Endothelial cell of umbilical vein (primary cell): ENCODE results near the gene BCAP31. TPM values are rescaled to one million over a fixed set of nuclear protein-coding genes. Genes with fewer than 3 reads are reported as not detected.

Experiments used
- BruUV-seq: library from RNA; stranded (reverse); fragments of 400-500 nt; replicated peaks from 2 replicates; lab custom pipeline; 2021; lab: Mats Ljungman, UMichigan
- CTCF ChIA-PET: fragments of 300-600, 350-600 bp; sonication (Branson Sonifier 250); formaldehyde crosslinking; loops from one replicate; lab custom pipeline; 2021; ENCODE audit warnings: antibody characterized with exemption, inconsistent platforms; lab: Charles Lee
- POLR2A ChIA-PET: fragments of 300-600, 350-600 bp; sonication (Branson Sonifier 250); formaldehyde crosslinking; loops from one replicate; lab custom pipeline; 2021; ENCODE audit warnings: antibody characterized with exemption, inconsistent platforms; lab: Charles Lee
- DNase-seq: peaks from one replicate; pipeline ENCODE4 v3.0.0-alpha.2; 2011; ENCODE audit warnings: low read depth, low spot score
- FAIRE-seq: peaks from 2 replicates; lab custom pipeline; 2011; peaks lifted over from hg19 to GRCh38; lab: Jason Lieb, UNC
- H2AFZ ChIP-seq: 2 replicates; pipeline ENCODE4 v1.6.0; 2012; ENCODE audit warnings: low read depth, low read length, control low read depth, inconsistent platforms
- H3K27ac ChIP-seq: 2 replicates; pipeline ENCODE4 v1.5.1; 2011; ENCODE audit warnings: low read depth, mild to moderate bottlenecking, control low read depth, low read length, moderate library complexity; ENCODE audit not compliant: insufficient read depth
- H3K27me3 ChIP-seq, 2 experiments: 2 replicates each; pipeline versions ENCODE4 v1.6.0 to v1.6.1; 2011; ENCODE audit warnings: low read length in 2 of 2, mixed read lengths in 1 of 2; ENCODE audit not compliant: control insufficient read depth in 2 of 2, insufficient read depth in 2 of 2
- H3K36me3 ChIP-seq, 2 experiments: 2 replicates in 1 of 2; 3 replicates in 1 of 2; pipeline ENCODE4 v1.5.1; 2011; ENCODE audit warnings: low read length in 2 of 2, mild to moderate bottlenecking in 1 of 2, moderate library complexity in 1 of 2; ENCODE audit not compliant: control insufficient read depth in 2 of 2, insufficient read depth in 2 of 2; ENCODE audit errors: extremely low read depth in 1 of 2
- H3K4me1 ChIP-seq: 3 replicates; pipeline ENCODE4 v1.5.1; 2011; ENCODE audit warnings: mild to moderate bottlenecking, low read length; ENCODE audit not compliant: control insufficient read depth, insufficient read depth; ENCODE audit errors: extremely low read depth
- H3K4me2 ChIP-seq: 2 replicates; pipeline ENCODE4 v1.6.1; 2011; ENCODE audit warnings: low read length, control low read depth, mixed read lengths; ENCODE audit not compliant: insufficient read depth
- H3K4me3 ChIP-seq, 3 experiments: fragments of 200-600 bp in 1 of 3; sonication (generic), shearing (Covaris generic) in 1 of 3; replicated peaks in 1 of 3; 2 replicates each; pipeline ENCODE4 v1.5.1; 2011 to 2016; ENCODE audit warnings: control low read depth in 3 of 3, low read length in 3 of 3, mild to moderate bottlenecking in 2 of 3, inconsistent platforms in 1 of 3, low read depth in 1 of 3, moderate library complexity in 1 of 3; ENCODE audit not compliant: insufficient read depth in 1 of 3
- H3K79me2 ChIP-seq: 2 replicates; pipeline ENCODE4 v1.6.0; 2012; ENCODE audit warnings: low read length, inconsistent platforms; ENCODE audit not compliant: control insufficient read depth, insufficient read depth
- H3K9ac ChIP-seq: replicated peaks from 2 replicates; pipeline ENCODE3; 2011; ENCODE audit warnings: low read length, control low read depth; ENCODE audit not compliant: insufficient read depth; ENCODE audit errors: extremely low read depth
- H3K9me1 ChIP-seq: replicated peaks from 3 replicates; pipeline ENCODE4 v1.6.0; 2011; ENCODE audit warnings: mild to moderate bottlenecking, low read length; ENCODE audit not compliant: control insufficient read depth, insufficient read depth; ENCODE audit errors: extremely low read depth
- H3K9me3 ChIP-seq: replicated peaks from 2 replicates; pipeline ENCODE4 v1.5.1; 2012; ENCODE audit warnings: low read length, inconsistent platforms; ENCODE audit not compliant: control insufficient read depth, insufficient read depth
- H4K20me1 ChIP-seq: replicated peaks from 2 replicates; pipeline ENCODE3; 2011; ENCODE audit warnings: mild to moderate bottlenecking, low read length; ENCODE audit not compliant: control insufficient read depth, insufficient read depth; ENCODE audit errors: extremely low read depth
- CTCF ChIP-seq, 2 donors: IDR thresholded peaks; 1 replicate in 1 of 2; 2 replicates in 1 of 2; pipeline ENCODE4 v1.5.1; 2011; ENCODE audit warnings: low read length in 2 of 2, mild to moderate bottlenecking in 2 of 2, moderate library complexity in 2 of 2, control low read depth in 1 of 2, inconsistent platforms in 1 of 2, low read depth in 1 of 2; ENCODE audit not compliant: insufficient read depth in 1 of 2; ENCODE audit errors: extremely low read depth in 1 of 2
- EZH2 ChIP-seq: IDR thresholded peaks from 2 replicates; pipeline ENCODE4 v1.6.1; 2012; ENCODE audit warnings: borderline replicate concordance, low read depth, mild to moderate bottlenecking, moderate library complexity, low read length, inconsistent platforms; ENCODE audit not compliant: severe bottlenecking
- FOS ChIP-seq: IDR thresholded peaks from 2 replicates; pipeline ENCODE4 v1.6.1; 2011; ENCODE audit warnings: mild to moderate bottlenecking, low read length, moderate library complexity, borderline replicate concordance; ENCODE audit not compliant: insufficient read depth
- GATA2 ChIP-seq: IDR thresholded peaks from 2 replicates; pipeline ENCODE4 v1.7.0; 2011; ENCODE audit warnings: low read depth, mild to moderate bottlenecking, moderate library complexity, mixed read lengths, low read length; ENCODE audit not compliant: insufficient read length, insufficient read depth
- JUN ChIP-seq: IDR thresholded peaks from 2 replicates; pipeline ENCODE4 v1.6.1; 2011; ENCODE audit warnings: borderline replicate concordance, low read depth; ENCODE audit not compliant: insufficient read length, insufficient read depth
- MAX ChIP-seq: IDR thresholded peaks from 2 replicates; pipeline ENCODE4 v1.6.1; 2011; ENCODE audit not compliant: insufficient read depth, insufficient read length
- MYC ChIP-seq: IDR thresholded peaks from one replicate; pipeline ENCODE4 v1.6.1; 2011; ENCODE audit warnings: mild to moderate bottlenecking, low read depth, low read length
- POLR2A ChIP-seq: IDR thresholded peaks from 2 replicates; pipeline ENCODE4 v1.6.1; 2012; ENCODE audit warnings: low read depth, mild to moderate bottlenecking, control low read depth, low read length
- POLR2AphosphoS5 ChIP-seq: IDR thresholded peaks from 2 replicates; pipeline ENCODE4 v1.6.1; 2012; ENCODE audit warnings: low read depth, mild to moderate bottlenecking, control low read depth, low read length, moderate library complexity; ENCODE audit not compliant: insufficient read depth
- dilution Hi-C: fragments of 300-500 bp; cut with MboI; formaldehyde crosslinking; loops from one replicate; pipeline ENCODE4 v1.15.0; 2019; ENCODE audit warnings: low sequenced_read_pairs; ENCODE audit not compliant: extremely low pct_ligation_motif_present
- intact Hi-C: fragments of 100-400 bp; cut with micrococcal nuclease; formaldehyde crosslinking; loops from one replicate; pipeline ENCODE4 v1.10.0; 2022
- polyA plus RNA-seq, 4 experiments: library from polyadenylated mRNA; depleted of rRNA in 3 of 4; stranded (reverse) in 3 of 4; unstranded in 1 of 4; fragments of >200 nt; gene quantifications; 2 replicates each; pipeline versions ENCODE4 v1.2.1 to v1.2.3, GENCODE V29; 2011 to 2012; ENCODE audit warnings: missing spikeins in 1 of 4
- total RNA-seq: library from RNA; stranded (reverse); gene quantifications from 2 replicates; pipeline ENCODE4 v1.2.3, GENCODE V29; 2021

The BCAP31 gene
- total and polyA plus RNA-seq, 2 donors (not counting 3 experiments of a cell fraction or from before 2014, with no cell fraction given) = 169 to 203 TPM

- peak; percentile 85 for FAIRE-seq
- Histone ChIP-seq H3K4me3 (peak within 1 kb of the TSS in 1 of 3 experiments; percentile 40), H3K36me3 (no peaks in the 10 kb centered on the region), H3K4me1 (peaks cover 4% of the 10 kb centered on the region), H3K9ac (no peak within 1 kb of the TSS), H3K9me3 (no peaks in the 10 kb centered on the region), H3K79me2 (no peaks in the 10 kb centered on the region), H2AFZ (no peak within 1 kb of the TSS), H4K20me1 (no peaks in the 10 kb centered on the region), H3K9me1 (no peaks in the 10 kb centered on the region), H3K27me3 (no peaks in the 10 kb centered on the region), H3K4me2 (no peak within 1 kb of the TSS), H3K27ac (no peak within 1 kb of the TSS)
- ChIA-PET POLR2A (no interaction called here), CTCF (interaction anchor here (0.9 to 4.2 kb wide), 3 partner anchors 18 to 95 kb away, joined by 3 to 30 read pairs (median 6); no protein-coding TSS in a partner anchor)
- intact Hi-C loops (no loop called here), dilution Hi-C loops (no loop called here)
- TF ChIP-seq GATA2 (no peak), JUN (no peak), MAX (no peak), EZH2 (no peak), POLR2A (peak; percentile 40), CTCF (IDR thresholded peaks at IDR 0.05; ENCODE audit: extremely low read depth in 1 of 2, insufficient read depth in 1 of 2, low read depth in 1 of 2, low read length in 2 of 2) (peak in 1 of 2 donors; percentile 55), MYC (no peak), POLR2AphosphoS5 (peak; percentile 50), FOS (no peak)
- no TSS peak for BruUV-seq
- DNase-seq = peak; percentile 27
These were observed 36.8 kb downstream of the BCAP31 start, which contains the start of gene SLC6A8 for GRCh38 chrX:153687121-153688039. Gene SLC6A8, plus strand, starts transcription at chrX:153687926. Its CDS starts 649 bp downstream, at chrX:153688575.
